GM19452 (cell line): ENCODE measurements around the gene ZNF277.

Experiments
- ATAC-seq: cut with Tn5 transposase; IDR thresholded peaks from one replicate; pipeline ENCODE4 v1.9.1; 2021; ENCODE audit not compliant: unreplicated experiment

ZNF277 gene

GRCh38 chr7:112338786-112339185 is 132.3 kb downstream of the ZNF277 start:
- no peak for ATAC-seq

DNA sequence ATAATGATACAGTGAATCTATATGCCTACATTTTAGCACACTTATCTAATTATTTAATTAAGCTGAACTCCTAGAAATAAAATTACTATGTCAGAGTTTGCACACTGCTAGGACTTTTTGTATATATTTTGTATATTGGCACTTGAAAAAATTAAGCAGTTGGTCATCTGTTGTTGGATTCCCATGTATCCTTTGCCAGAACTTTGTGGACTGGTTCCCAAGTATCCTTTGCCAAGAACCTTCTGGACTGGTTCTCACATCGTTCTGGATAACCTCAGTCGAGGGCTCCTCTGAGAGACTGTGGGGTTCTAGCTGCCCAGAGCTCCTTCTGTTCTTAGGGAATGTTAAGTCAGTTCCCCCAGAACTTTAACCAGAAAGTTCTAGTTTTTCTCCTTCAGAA is 135.0 kb downstream of the ZNF277 start:
- ATAC-seq: no peak

GRCh38 chr7:112346381-112347060 is 140.0 kb downstream of the ZNF277 start:
- ATAC-seq: no peak

GRCh38 chr7:112347088-112347487 is 140.6 kb downstream of the ZNF277 start:
- ATAC-seq: no peak

- ATAC-seq: no peak
Observed at GRCh38 chr7:112350585-112350984, 144.1 kb downstream of the ZNF277 start.

DNA sequence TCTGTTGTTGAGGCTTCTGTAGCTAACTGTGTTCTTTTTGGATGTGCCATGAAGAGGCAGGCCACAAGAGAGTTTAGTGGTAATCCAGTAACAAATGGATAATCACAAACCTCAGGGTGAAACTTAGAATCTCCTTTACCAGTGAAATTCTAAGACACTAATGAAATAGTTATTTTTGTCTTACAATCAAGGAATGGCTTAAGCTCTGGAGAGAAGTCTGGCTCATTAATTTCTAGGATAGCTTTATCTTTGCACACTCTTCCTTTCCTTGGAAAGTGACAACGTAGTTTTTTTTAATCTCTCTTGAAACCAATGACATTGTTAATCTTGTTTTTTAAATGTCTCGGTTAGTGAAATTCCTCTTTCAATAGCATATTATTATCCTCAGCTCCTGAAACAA is 150.1 kb downstream of the ZNF277 start:
- no peak for ATAC-seq

- no peak for ATAC-seq
Observed at GRCh38 chr7:112357136-112357535, 150.6 kb downstream of the ZNF277 start.

DNA sequence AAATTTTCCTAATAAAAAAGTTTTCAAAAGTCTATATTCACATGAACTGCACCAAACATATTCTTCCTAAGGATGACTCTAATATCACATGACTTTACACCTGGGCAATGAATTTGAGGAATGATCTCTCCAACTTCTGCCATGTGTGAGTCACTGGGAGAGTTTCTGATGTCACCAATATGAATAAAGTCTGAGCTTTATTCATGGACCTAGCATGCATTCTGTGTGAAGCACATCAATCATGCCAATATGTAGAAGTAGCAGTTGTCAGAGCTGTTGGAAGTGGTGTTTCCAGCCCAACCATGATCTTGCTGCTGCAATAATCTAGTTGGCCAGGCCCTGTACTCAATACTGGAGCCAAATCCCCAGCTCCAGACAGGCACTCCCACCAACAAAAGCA is 152.0 kb downstream of the ZNF277 start:
- no peak for ATAC-seq

DNA sequence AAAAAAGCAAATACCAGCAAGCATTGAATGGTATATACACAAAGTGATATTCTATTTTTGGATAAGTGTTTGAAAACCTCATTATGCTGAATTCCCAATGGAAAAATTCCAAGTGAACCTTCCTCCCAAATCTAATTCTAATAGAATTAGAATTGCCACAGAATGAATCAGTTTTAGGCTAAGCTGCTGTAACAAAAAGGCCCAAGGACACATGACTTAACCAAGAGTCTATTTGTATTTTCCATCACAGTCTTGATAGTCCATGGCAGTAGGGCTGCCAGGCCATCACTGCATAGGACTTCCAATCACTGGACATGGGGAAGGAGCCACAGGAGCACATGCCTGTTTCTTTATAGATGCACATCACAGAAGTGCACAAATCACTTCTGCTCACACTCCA is 152.6 kb downstream of the ZNF277 start:
- no peak for ATAC-seq

DNA sequence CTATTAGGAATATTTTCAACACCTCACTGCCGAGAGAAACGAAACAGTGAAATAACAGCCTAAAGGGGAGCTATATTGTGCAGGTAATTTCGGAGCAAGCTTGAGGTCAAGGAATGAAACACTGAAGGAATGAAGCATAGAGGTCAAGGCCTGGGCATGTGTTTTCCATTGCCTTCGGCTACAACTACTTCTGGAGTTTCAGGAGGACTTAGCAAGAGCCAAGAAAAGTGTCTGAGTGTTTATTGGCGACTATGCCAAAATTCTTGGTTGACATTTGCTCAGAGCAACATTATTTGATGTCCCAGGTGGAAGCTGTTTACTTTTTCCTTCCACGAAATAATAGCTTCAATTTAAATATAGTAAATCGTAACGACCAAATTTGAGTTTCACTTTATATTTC is 154.2 kb downstream of the ZNF277 start:
- ATAC-seq: no peak

DNA sequence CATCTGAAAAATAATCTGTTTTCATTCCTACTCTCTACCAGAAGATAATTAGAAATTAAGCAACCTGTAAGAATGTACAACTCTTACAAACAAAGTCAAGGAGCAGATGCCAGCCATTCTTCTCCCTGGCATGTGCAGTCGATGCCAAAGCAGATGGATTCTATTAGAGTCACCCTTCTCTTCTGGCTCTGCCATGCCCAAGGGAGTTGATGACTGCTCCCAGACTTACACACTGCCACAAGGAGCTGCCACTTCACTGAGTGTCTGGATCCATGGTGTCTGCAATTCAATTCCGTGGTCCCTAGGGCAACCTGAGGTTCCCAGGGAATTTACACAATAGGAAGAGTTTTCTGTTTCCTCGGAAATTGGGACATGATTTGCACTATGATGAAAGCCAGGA is 154.7 kb downstream of the ZNF277 start:
- ATAC-seq: no peak

- no peak for ATAC-seq
Observed at GRCh38 chr7:112362053-112362650, 155.7 kb downstream of the ZNF277 start.

DNA sequence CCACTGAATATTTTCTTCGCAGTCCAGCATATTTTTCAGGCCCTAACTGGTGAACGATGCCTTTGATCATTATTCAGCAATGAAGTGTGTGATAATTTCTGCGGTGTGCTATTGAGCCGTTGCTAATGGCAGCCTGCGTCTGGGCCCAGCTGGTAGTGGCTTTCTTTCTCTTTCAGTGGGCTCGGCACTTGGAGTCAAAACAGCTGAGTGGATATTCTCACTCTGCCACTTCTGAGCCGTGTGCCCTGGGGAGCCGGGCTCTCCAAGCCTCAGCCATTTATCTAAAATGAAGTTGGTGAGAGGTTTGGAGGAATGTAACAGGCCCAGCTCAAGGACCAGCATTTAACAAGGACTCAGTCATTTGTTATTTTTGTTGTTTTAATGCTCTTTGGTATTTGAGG is 156.2 kb downstream of the ZNF277 start:
- ATAC-seq: no peak

GRCh38 chr7:112364388-112364787 is 157.9 kb downstream of the ZNF277 start:
- no peak for ATAC-seq

GRCh38 chr7:112365551-112365950 is 159.1 kb downstream of the ZNF277 start:
- ATAC-seq: no peak

GRCh38 chr7:112366886-112367285 is 160.4 kb downstream of the ZNF277 start:
- no peak for ATAC-seq

GRCh38 chr7:112370436-112370835 is 163.9 kb downstream of the ZNF277 start:
- no peak for ATAC-seq

- no peak for ATAC-seq
Observed at GRCh38 chr7:112371701-112372100, 165.2 kb downstream of the ZNF277 start.

GRCh38 chr7:112372101-112372500 is 165.6 kb downstream of the ZNF277 start:
- ATAC-seq: no peak

- ATAC-seq: no peak
Observed at GRCh38 chr7:112377593-112377992, 171.1 kb downstream of the ZNF277 start.

DNA sequence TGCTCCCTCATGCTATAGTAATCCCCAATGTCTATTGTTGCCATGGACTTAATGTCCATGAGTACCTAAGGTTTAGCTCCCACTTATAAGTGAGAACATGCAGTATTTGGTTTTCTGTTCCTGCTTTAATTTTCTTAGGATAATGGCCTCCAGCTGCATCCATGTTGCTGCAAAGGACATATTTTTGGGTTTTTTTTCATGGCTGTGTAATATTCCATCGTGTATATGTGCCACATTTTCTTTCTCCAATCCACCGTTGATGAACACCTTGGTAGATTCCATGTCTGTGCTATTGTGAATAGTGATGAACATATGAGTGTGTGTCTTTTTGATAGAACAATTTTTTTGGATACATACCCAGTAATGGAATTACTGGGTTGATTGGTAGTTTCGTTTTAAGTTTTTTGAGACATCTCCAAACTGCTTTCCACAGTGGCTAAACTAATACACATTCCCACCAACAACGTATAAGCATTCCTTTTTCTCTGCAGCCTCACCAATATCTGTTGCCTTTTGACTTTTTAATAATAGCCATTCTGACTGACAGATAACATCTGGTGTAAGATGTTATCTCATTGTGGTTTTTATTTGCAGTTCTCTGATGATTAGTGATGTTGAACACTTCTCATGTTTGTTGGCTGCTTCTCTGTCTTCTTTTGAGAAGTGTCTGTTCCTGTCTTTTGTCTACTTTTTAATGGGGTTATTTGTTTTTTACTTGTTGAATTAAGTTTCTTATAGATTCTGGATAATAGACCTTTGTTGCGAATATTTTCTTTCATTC is 175.0 kb downstream of the ZNF277 start:
- no peak for ATAC-seq
